Fibroblast of lung (primary cell): ENCODE data around the gene WBP2.

ENCODE experiments used
- EZH2 ChIP-seq: IDR thresholded peaks from 2 replicates; pipeline ENCODE4 v1.5.1; 2012; ENCODE audit warnings: low read length, control low read depth, mild to moderate bottlenecking; ENCODE audit errors: missing control alignments
- TF ChIP-seq, protein P1 (sequence below), 2 donors: IDR thresholded peaks in 1 of 2; conservative IDR thresholded peaks in 1 of 2; 1 replicate in 1 of 2; 2 replicates in 1 of 2; pipeline ENCODE4 v1.5.1; 2011 to 2012; ENCODE audit warnings: low read length in 2 of 2, control low read depth in 1 of 2, inconsistent platforms in 1 of 2, low read depth in 1 of 2, mild to moderate bottlenecking in 1 of 2

DNA sequence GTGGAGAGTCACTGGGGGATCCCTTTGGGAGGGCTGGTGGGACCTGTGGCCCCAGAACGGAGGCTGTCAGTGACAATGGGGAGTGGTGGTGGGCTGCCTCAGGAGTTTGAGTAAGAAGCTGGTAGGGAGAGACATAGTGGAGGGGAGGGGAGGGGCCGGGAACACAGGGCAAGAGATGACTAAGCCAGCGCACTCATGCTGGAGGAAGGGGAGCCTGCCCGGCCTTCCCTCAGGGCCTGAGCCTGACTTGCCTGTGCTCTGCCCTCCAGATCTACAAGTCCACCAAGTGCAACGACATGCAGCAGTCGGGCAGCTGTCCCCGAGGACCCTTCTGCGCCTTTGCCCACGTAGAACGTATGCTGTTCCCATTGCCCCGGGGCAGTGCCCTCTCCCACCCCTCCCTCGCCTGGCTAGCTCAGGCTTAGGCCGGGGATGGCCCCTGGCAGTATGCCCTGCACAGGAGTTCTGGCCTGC is 40.2 kb downstream of the WBP2 start:
- TF ChIP-seq EZH2 = no peak
- TF ChIP-seq, protein P1, sequence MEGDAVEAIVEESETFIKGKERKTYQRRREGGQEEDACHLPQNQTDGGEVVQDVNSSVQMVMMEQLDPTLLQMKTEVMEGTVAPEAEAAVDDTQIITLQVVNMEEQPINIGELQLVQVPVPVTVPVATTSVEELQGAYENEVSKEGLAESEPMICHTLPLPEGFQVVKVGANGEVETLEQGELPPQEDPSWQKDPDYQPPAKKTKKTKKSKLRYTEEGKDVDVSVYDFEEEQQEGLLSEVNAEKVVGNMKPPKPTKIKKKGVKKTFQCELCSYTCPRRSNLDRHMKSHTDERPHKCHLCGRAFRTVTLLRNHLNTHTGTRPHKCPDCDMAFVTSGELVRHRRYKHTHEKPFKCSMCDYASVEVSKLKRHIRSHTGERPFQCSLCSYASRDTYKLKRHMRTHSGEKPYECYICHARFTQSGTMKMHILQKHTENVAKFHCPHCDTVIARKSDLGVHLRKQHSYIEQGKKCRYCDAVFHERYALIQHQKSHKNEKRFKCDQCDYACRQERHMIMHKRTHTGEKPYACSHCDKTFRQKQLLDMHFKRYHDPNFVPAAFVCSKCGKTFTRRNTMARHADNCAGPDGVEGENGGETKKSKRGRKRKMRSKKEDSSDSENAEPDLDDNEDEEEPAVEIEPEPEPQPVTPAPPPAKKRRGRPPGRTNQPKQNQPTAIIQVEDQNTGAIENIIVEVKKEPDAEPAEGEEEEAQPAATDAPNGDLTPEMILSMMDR (conservative IDR thresholded peaks at IDR 0.05 in 1 of 2, IDR thresholded peaks at IDR 0.05 in 1 of 2; ENCODE audit: low read depth in 1 of 2, low read length in 2 of 2) = no peak
